Endothelial cell of umbilical vein (primary cell): ENCODE measurements around the gene PLA2G4F.

Source experiments
- CTCF ChIP-seq, 2 donors: IDR thresholded peaks; 1 replicate in 1 of 2; 2 replicates in 1 of 2; pipeline ENCODE4 v1.5.1; 2011; ENCODE audit warnings: low read length in 2 of 2, mild to moderate bottlenecking in 2 of 2, moderate library complexity in 2 of 2, control low read depth in 1 of 2, inconsistent platforms in 1 of 2, low read depth in 1 of 2; ENCODE audit not compliant: insufficient read depth in 1 of 2; ENCODE audit errors: extremely low read depth in 1 of 2
- EZH2 ChIP-seq: IDR thresholded peaks from 2 replicates; pipeline ENCODE4 v1.6.1; 2012; ENCODE audit warnings: borderline replicate concordance, low read depth, mild to moderate bottlenecking, moderate library complexity, low read length, inconsistent platforms; ENCODE audit not compliant: severe bottlenecking
- GATA2 ChIP-seq: IDR thresholded peaks from 2 replicates; pipeline ENCODE4 v1.7.0; 2011; ENCODE audit warnings: low read depth, mild to moderate bottlenecking, moderate library complexity, mixed read lengths, low read length; ENCODE audit not compliant: insufficient read length, insufficient read depth

GRCh38 chr15:42138968-42139386, 17.5 kb downstream of the PLA2G4F start:
- TF ChIP-seq EZH2 (no peak), GATA2 (no peak), CTCF (IDR thresholded peaks at IDR 0.05; ENCODE audit: extremely low read depth in 1 of 2, insufficient read depth in 1 of 2, low read depth in 1 of 2, low read length in 2 of 2) (no peak)
